ENCODE data around the gene PLCG2. TPM values are rescaled to one million over a fixed set of nuclear protein-coding genes. Genes with fewer than 3 reads are reported as not detected.

The PLCG2 gene
- total RNA-seq, 1 experiment from 2014 or later: 14.4 TPM

- no peak overlapping the region for H3K4me3 Mint-ChIP-seq (ENCODE audit: unreplicated experiment)
- H3K4me3 ChIP-seq (ENCODE audit: low read depth, low read length): no peak overlapping the region
- no peaks in the 10 kb centered on the region for H3K36me3 ChIP-seq (ENCODE audit: control insufficient read depth, insufficient read depth, low read length)
- DNase-seq: no peak
- H3K27me3 Mint-ChIP-seq (ENCODE audit: insufficient read depth, unreplicated experiment): no peaks in the 10 kb centered on the region
- no peaks in the 10 kb centered on the region for H3K4me1 Mint-ChIP-seq (ENCODE audit: low read depth, unreplicated experiment)
- no peaks in the 10 kb centered on the region for H3K9me3 Mint-ChIP-seq (ENCODE audit: unreplicated experiment)
- no peak for TF ChIP-seq CTCF (IDR thresholded peaks at IDR 0.05; ENCODE audit: insufficient read depth in 1 of 2, low read depth in 1 of 2, low read length in 1 of 2, severe bottlenecking in 1 of 2, unreplicated experiment in 1 of 2)
- ChIA-PET CTCF (no interaction called here), POLR2A (no interaction called here)
- no peaks in the 10 kb centered on the region for H3K27me3 ChIP-seq (replicated peaks; ENCODE audit: control insufficient read depth, insufficient read depth, low read length)
- BruUV-seq (replicated peaks): no TSS peak
- intact Hi-C loops (cut with micrococcal nuclease; ENCODE audit: unreplicated experiment): no loop called here
- H3K27ac Mint-ChIP-seq (ENCODE audit: unreplicated experiment): no peak overlapping the region
- no peaks in the 10 kb centered on the region for H3K36me3 Mint-ChIP-seq (ENCODE audit: insufficient read depth, unreplicated experiment)
- H3K9me3 ChIP-seq: no peaks in the 10 kb centered on the region
- H3K4me1 ChIP-seq: no peaks in the 10 kb centered on the region
Observed at GRCh38 chr16:81912395-81912794, 133.3 kb downstream of the PLCG2 start.

DNA sequence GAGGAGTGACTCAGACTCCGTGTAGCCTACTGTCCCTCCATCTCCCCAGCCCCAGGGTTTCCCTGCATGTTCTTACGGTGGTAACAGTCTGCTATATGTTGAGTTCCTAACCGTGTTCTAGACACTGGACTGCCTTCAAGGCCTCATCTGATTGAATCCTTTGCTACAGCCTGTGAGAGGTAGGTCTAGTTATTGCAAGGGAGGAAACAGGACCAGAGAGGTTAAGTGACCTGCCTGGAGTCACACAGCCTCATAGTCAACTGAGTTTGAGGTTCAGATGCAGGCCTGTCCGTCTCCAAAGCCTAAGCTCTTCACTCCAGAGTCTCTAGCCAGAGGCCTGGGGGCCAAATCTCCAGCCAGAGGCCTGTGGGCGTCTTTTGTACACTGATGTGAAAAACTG lies 134.1 kb downstream of the PLCG2 start:
- no peaks in the 10 kb centered on the region for H3K4me1 Mint-ChIP-seq (ENCODE audit: low read depth, unreplicated experiment)
- H3K9me3 Mint-ChIP-seq (ENCODE audit: unreplicated experiment): no peaks in the 10 kb centered on the region
- no peak for DNase-seq
- Histone ChIP-seq H3K4me3 (ENCODE audit: low read depth, low read length) (no peak overlapping the region), H3K27me3 (replicated peaks; ENCODE audit: control insufficient read depth, insufficient read depth, low read length) (no peaks in the 10 kb centered on the region), H3K9me3 (no peaks in the 10 kb centered on the region), H3K4me1 (no peaks in the 10 kb centered on the region), H3K36me3 (ENCODE audit: control insufficient read depth, insufficient read depth, low read length) (no peaks in the 10 kb centered on the region)
- no TSS peak for BruUV-seq (replicated peaks)
- H3K4me3 Mint-ChIP-seq (ENCODE audit: unreplicated experiment): no peak overlapping the region
- TF ChIP-seq CTCF (IDR thresholded peaks at IDR 0.05; ENCODE audit: insufficient read depth in 1 of 2, low read depth in 1 of 2, low read length in 1 of 2, severe bottlenecking in 1 of 2, unreplicated experiment in 1 of 2): no peak
- intact Hi-C loops (cut with micrococcal nuclease; ENCODE audit: unreplicated experiment): no loop called here
- POLR2A ChIA-PET: no interaction called here
- CTCF ChIA-PET: no interaction called here
- no peak overlapping the region for H3K27ac Mint-ChIP-seq (ENCODE audit: unreplicated experiment)
- no peaks in the 10 kb centered on the region for H3K36me3 Mint-ChIP-seq (ENCODE audit: insufficient read depth, unreplicated experiment)
- no peaks in the 10 kb centered on the region for H3K27me3 Mint-ChIP-seq (ENCODE audit: insufficient read depth, unreplicated experiment)

GRCh38 chr16:81917375-81917774 lies 138.3 kb downstream of the PLCG2 start:
- H3K4me3 Mint-ChIP-seq (ENCODE audit: unreplicated experiment): no peak overlapping the region
- no peaks in the 10 kb centered on the region for H3K36me3 ChIP-seq (ENCODE audit: control insufficient read depth, insufficient read depth, low read length)
- H3K4me3 ChIP-seq (ENCODE audit: low read depth, low read length): no peak overlapping the region
- no peaks in the 10 kb centered on the region for H3K27me3 ChIP-seq (replicated peaks; ENCODE audit: control insufficient read depth, insufficient read depth, low read length)
- no peaks in the 10 kb centered on the region for H3K36me3 Mint-ChIP-seq (ENCODE audit: insufficient read depth, unreplicated experiment)
- no peak overlapping the region for H3K27ac Mint-ChIP-seq (ENCODE audit: unreplicated experiment)
- BruUV-seq (replicated peaks): no TSS peak
- H3K4me1 Mint-ChIP-seq (ENCODE audit: low read depth, unreplicated experiment): no peaks in the 10 kb centered on the region
- ChIA-PET POLR2A (no interaction called here), CTCF (no interaction called here)
- no peak for DNase-seq
- no peaks in the 10 kb centered on the region for H3K9me3 ChIP-seq
- no peak for TF ChIP-seq CTCF (IDR thresholded peaks at IDR 0.05; ENCODE audit: insufficient read depth in 1 of 2, low read depth in 1 of 2, low read length in 1 of 2, severe bottlenecking in 1 of 2, unreplicated experiment in 1 of 2)
- H3K9me3 Mint-ChIP-seq (ENCODE audit: unreplicated experiment): no peaks in the 10 kb centered on the region
- no peaks in the 10 kb centered on the region for H3K27me3 Mint-ChIP-seq (ENCODE audit: insufficient read depth, unreplicated experiment)
- intact Hi-C loops (cut with micrococcal nuclease; ENCODE audit: unreplicated experiment): no loop called here
- H3K4me1 ChIP-seq: no peaks in the 10 kb centered on the region

Data from Caco-2 (cell line).